PC-3 (cell line): ENCODE data around the gene GAD1.

Experiments used
- EZH2phosphoT487 ChIP-seq: fragments of 300-600 bp; sonication (generic); IDR thresholded peaks from 2 replicates; pipeline ENCODE4 v1.6.1; 2018; ENCODE audit warnings: mild to moderate bottlenecking, antibody characterized with exemption, low read length, borderline replicate concordance
- TF ChIP-seq, protein P1 (sequence below): fragments of 300-600 bp; sonication (generic); conservative IDR thresholded peaks from 2 replicates; pipeline ENCODE4 v1.5.1; 2017; ENCODE audit warnings: antibody characterized with exemption, low read depth, mild to moderate bottlenecking, low read length

DNA sequence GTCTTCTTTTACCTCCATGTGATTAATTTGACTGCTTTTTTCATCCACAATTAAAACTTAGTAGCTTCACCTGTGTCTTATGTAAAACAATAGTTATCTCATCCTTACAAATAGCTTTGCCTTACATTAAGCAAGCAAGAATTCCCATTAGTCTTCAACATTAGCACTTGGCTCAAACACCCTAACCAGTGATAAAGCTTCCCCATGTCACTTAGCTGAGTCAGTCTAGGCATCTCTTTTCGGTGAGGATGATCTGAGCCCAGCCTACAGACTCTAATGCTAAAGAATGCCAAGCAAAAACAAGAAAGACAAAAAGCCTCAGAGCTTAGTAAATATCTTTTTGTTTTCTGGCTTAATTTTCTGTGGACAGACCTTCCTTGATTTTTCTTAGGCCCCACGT is 26.1 kb downstream of the GAD1 start:
- TF ChIP-seq, protein P1, sequence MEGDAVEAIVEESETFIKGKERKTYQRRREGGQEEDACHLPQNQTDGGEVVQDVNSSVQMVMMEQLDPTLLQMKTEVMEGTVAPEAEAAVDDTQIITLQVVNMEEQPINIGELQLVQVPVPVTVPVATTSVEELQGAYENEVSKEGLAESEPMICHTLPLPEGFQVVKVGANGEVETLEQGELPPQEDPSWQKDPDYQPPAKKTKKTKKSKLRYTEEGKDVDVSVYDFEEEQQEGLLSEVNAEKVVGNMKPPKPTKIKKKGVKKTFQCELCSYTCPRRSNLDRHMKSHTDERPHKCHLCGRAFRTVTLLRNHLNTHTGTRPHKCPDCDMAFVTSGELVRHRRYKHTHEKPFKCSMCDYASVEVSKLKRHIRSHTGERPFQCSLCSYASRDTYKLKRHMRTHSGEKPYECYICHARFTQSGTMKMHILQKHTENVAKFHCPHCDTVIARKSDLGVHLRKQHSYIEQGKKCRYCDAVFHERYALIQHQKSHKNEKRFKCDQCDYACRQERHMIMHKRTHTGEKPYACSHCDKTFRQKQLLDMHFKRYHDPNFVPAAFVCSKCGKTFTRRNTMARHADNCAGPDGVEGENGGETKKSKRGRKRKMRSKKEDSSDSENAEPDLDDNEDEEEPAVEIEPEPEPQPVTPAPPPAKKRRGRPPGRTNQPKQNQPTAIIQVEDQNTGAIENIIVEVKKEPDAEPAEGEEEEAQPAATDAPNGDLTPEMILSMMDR, result no peak
- TF ChIP-seq EZH2phosphoT487, result no peak
